NCI-H2227 (cell line): ENCODE results near the gene HTT.
A peak's percentile ranks its signal among the peaks of the same experiment; 100 is the strongest.

Experiments
- DNase-seq: peaks from one replicate; lab custom pipeline; 2025; ENCODE audit not compliant: unreplicated experiment; lab: John Stamatoyannopoulos, UW

The HTT gene

GRCh38 chr4:3198906-3199305 is 124.4 kb downstream of the HTT start:
- DNase-seq, result no peak

- no peak for DNase-seq
Observed at GRCh38 chr4:3199653-3200422, 125.4 kb downstream of the HTT start.

GRCh38 chr4:3200423-3201090 is 126.1 kb downstream of the HTT start:
- DNase-seq, result no peak

GRCh38 chr4:3201718-3202702 is 127.5 kb downstream of the HTT start:
- no peak for DNase-seq

GRCh38 chr4:3202836-3203820 is 128.6 kb downstream of the HTT start:
- no peak for DNase-seq

- DNase-seq, result no peak
Observed at GRCh38 chr4:3203971-3204431, 129.5 kb downstream of the HTT start.

GRCh38 chr4:3205995-3206394 is 131.5 kb downstream of the HTT start:
- DNase-seq, result no peak

- no peak for DNase-seq
Observed at GRCh38 chr4:3206439-3207100, 132.1 kb downstream of the HTT start.

- no peak for DNase-seq
Observed at GRCh38 chr4:3207531-3208037, 133.1 kb downstream of the HTT start.

- no peak for DNase-seq
Observed at GRCh38 chr4:3208826-3209225, 134.3 kb downstream of the HTT start.

- no peak for DNase-seq
Observed at GRCh38 chr4:3209551-3210325, 135.3 kb downstream of the HTT start.

GRCh38 chr4:3210467-3210866 is 136.0 kb downstream of the HTT start:
- DNase-seq, result no peak

- DNase-seq, result no peak
Observed at GRCh38 chr4:3211866-3212265, 137.4 kb downstream of the HTT start.

- no peak for DNase-seq
Observed at GRCh38 chr4:3212391-3213105, 138.1 kb downstream of the HTT start.

GRCh38 chr4:3213106-3213425 is 138.6 kb downstream of the HTT start:
- no peak for DNase-seq

GRCh38 chr4:3213661-3214250 is 139.3 kb downstream of the HTT start:
- DNase-seq, result no peak

GRCh38 chr4:3215256-3215655 is 140.8 kb downstream of the HTT start:
- DNase-seq, result peak; percentile 24

- DNase-seq, result no peak
Observed at GRCh38 chr4:3215733-3216132, 141.3 kb downstream of the HTT start.
